ENCODE data around the gene METTL4. TPM values are rescaled to one million over a fixed set of nuclear protein-coding genes. Genes with fewer than 3 reads are reported as not detected.

METTL4 gene
- total and polyA plus RNA-seq, 9 of the 15 experiments (the other 6 are each of a cell fraction or from before 2014, with no cell fraction given): 7.9 to 32.8 (median 22.1) TPM

DNA sequence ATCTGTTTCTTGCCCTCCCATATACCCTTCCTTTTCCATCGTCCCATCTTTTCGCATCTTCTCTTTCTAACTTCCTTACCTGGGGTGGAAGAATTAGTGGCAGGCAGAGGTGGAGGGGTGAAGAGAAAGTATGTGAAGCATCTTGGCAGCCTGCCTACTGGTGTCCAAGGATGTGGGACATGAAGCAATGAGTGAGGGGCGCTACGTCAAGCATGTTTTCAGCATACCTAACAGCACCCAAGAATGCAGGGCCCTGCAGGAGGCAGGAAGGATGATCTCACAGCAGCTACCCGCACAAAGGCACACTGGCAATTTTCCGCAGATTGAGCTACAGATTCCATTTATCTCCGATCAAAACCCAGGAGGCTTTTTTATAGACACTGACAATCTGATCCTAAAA, 42.2 kb downstream of the METTL4 start (continued):
- TF ChIP-seq, protein P1, sequence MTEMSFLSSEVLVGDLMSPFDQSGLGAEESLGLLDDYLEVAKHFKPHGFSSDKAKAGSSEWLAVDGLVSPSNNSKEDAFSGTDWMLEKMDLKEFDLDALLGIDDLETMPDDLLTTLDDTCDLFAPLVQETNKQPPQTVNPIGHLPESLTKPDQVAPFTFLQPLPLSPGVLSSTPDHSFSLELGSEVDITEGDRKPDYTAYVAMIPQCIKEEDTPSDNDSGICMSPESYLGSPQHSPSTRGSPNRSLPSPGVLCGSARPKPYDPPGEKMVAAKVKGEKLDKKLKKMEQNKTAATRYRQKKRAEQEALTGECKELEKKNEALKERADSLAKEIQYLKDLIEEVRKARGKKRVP (CRISPR knock-in tag; IDR thresholded peaks at IDR 0.05): no peak
- no peak for TF ChIP-seq BCOR (IDR thresholded peaks at IDR 0.05)
- no peak for TF ChIP-seq STAG1 (CRISPR knock-in tag; IDR thresholded peaks at IDR 0.05; ENCODE audit: borderline replicate concordance)
- no peak for TF ChIP-seq SPI1 (IDR thresholded peaks at IDR 0.05; ENCODE audit: borderline replicate concordance, low read depth, low read length)
- TF ChIP-seq GTF2E2 (tag; IDR thresholded peaks at IDR 0.05): no peak
- TF ChIP-seq HNRNPL (IDR thresholded peaks at IDR 0.05; ENCODE audit: low read depth, low read length): no peak
- TF ChIP-seq, protein P2, sequence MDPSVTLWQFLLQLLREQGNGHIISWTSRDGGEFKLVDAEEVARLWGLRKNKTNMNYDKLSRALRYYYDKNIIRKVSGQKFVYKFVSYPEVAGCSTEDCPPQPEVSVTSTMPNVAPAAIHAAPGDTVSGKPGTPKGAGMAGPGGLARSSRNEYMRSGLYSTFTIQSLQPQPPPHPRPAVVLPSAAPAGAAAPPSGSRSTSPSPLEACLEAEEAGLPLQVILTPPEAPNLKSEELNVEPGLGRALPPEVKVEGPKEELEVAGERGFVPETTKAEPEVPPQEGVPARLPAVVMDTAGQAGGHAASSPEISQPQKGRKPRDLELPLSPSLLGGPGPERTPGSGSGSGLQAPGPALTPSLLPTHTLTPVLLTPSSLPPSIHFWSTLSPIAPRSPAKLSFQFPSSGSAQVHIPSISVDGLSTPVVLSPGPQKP (CRISPR knock-in tag; IDR thresholded peaks at IDR 0.05): no peak
- TF ChIP-seq, protein P3, sequence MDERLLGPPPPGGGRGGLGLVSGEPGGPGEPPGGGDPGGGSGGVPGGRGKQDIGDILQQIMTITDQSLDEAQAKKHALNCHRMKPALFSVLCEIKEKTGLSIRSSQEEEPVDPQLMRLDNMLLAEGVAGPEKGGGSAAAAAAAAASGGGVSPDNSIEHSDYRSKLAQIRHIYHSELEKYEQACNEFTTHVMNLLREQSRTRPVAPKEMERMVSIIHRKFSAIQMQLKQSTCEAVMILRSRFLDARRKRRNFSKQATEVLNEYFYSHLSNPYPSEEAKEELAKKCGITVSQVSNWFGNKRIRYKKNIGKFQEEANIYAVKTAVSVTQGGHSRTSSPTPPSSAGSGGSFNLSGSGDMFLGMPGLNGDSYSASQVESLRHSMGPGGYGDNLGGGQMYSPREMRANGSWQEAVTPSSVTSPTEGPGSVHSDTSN (CRISPR knock-in tag; IDR thresholded peaks at IDR 0.05; ENCODE audit: low read depth): no peak
- TF ChIP-seq, protein P3 (tag; conservative IDR thresholded peaks at IDR 0.05; ENCODE audit: low read depth): no peak
- TF ChIP-seq HMG20A (CRISPR knock-in tag; conservative IDR thresholded peaks at IDR 0.05): no peak
- no peak for TF ChIP-seq NELFE (IDR thresholded peaks at IDR 0.05; ENCODE audit: insufficient read depth, insufficient read length)
- TF ChIP-seq, protein P4, sequence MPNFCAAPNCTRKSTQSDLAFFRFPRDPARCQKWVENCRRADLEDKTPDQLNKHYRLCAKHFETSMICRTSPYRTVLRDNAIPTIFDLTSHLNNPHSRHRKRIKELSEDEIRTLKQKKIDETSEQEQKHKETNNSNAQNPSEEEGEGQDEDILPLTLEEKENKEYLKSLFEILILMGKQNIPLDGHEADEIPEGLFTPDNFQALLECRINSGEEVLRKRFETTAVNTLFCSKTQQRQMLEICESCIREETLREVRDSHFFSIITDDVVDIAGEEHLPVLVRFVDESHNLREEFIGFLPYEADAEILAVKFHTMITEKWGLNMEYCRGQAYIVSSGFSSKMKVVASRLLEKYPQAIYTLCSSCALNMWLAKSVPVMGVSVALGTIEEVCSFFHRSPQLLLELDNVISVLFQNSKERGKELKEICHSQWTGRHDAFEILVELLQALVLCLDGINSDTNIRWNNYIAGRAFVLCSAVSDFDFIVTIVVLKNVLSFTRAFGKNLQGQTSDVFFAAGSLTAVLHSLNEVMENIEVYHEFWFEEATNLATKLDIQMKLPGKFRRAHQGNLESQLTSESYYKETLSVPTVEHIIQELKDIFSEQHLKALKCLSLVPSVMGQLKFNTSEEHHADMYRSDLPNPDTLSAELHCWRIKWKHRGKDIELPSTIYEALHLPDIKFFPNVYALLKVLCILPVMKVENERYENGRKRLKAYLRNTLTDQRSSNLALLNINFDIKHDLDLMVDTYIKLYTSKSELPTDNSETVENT (CRISPR knock-in tag; IDR thresholded peaks at IDR 0.05): no peak
- TF ChIP-seq ZKSCAN3 (CRISPR knock-in tag; IDR thresholded peaks at IDR 0.05): no peak
- TF ChIP-seq, protein P5, sequence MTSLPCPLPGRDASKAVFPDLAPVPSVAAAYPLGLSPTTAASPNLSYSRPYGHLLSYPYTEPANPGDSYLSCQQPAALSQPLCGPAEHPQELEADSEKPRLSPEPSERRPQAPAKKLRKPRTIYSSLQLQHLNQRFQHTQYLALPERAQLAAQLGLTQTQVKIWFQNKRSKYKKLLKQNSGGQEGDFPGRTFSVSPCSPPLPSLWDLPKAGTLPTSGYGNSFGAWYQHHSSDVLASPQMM (CRISPR knock-in tag; IDR thresholded peaks at IDR 0.05): no peak
- TF ChIP-seq MECOM (CRISPR knock-in tag; IDR thresholded peaks at IDR 0.05): no peak

All from K562 (cell line).